GM12878 (cell line): ENCODE measurements around the gene HIVEP1. TPM values are rescaled to one million over a fixed set of nuclear protein-coding genes. Genes with fewer than 3 reads are reported as not detected.

Experiments
- ATAC-seq: fragments of 200-7000 bp; cut with Tn5 transposase; 3 replicates; pipeline ENCODE4 v1.9.1; 2020; ENCODE audit warnings: mild to moderate bottlenecking, moderate library complexity
- BruUV-seq: library from RNA; stranded (reverse); fragments of 400-500 nt; replicated peaks from 2 replicates; lab custom pipeline; 2021; lab: Mats Ljungman, UMichigan
- CTCF ChIA-PET: fragments of 300-600 bp; sonication (Branson Sonifier 250); formaldehyde crosslinking; extraction: SDS; loops from one replicate; lab custom pipeline; 2021; ENCODE audit warnings: inconsistent platforms; lab: Yijun Ruan, JAX
- POLR2A ChIA-PET: fragments of 350-600 bp; formaldehyde crosslinking; extraction: SDS; loops from one replicate; lab custom pipeline; 2021; ENCODE audit warnings: inconsistent platforms; lab: Charles Lee
- RAD21 ChIA-PET: fragments of 300-600 bp; sonication (Branson Sonifier 250); formaldehyde crosslinking; loops from one replicate; lab custom pipeline; 2023; ENCODE audit warnings: antibody characterized with exemption; ENCODE audit not compliant: unreplicated experiment; lab: Charles Lee
- SMC1A ChIA-PET: fragments of 300-600 bp; sonication (Branson Sonifier 250); formaldehyde crosslinking; loops from one replicate; lab custom pipeline; 2023; ENCODE audit not compliant: unreplicated experiment, uncharacterized antibody; lab: Charles Lee
- DNase-seq: peaks from one replicate; pipeline ENCODE4 v3.0.0-alpha.2; 2011; ENCODE audit warnings: low read depth, low spot score
- FAIRE-seq: peaks from 3 replicates; lab custom pipeline; 2011; peaks lifted over from hg19 to GRCh38; lab: Jason Lieb, UNC
- H2AFZ ChIP-seq: 2 replicates; pipeline ENCODE4 v1.6.0; 2011; ENCODE audit warnings: low read depth, low read length, control low read depth; ENCODE audit not compliant: control insufficient read depth
- H3K27ac ChIP-seq: 2 replicates; pipeline ENCODE4 v1.5.1; 2011; ENCODE audit warnings: control low read depth; ENCODE audit not compliant: control insufficient read depth, insufficient read depth
- H3K27me3 ChIP-seq, 2 experiments: replicated peaks in 1 of 2; 2 replicates each; pipeline versions ENCODE4 v1.6.0 to v1.6.1; 2011; ENCODE audit warnings: low read length in 1 of 2; ENCODE audit not compliant: control insufficient read depth in 2 of 2, insufficient read depth in 2 of 2
- H3K36me3 ChIP-seq, 2 experiments: 2 replicates each; pipeline ENCODE4 v1.5.1; 2011; ENCODE audit warnings: low read length in 1 of 2; ENCODE audit not compliant: control insufficient read depth in 2 of 2, insufficient read depth in 2 of 2
- H3K4me1 ChIP-seq: 2 replicates; pipeline ENCODE4 v1.6.1; 2011; ENCODE audit warnings: mild to moderate bottlenecking, low read length, moderate library complexity, mixed read lengths; ENCODE audit not compliant: control insufficient read depth, insufficient read depth
- H3K4me2 ChIP-seq: 2 replicates; pipeline ENCODE4 v1.6.0; 2011; ENCODE audit warnings: control low read depth; ENCODE audit not compliant: control insufficient read depth, insufficient read depth
- H3K4me3 ChIP-seq: fragments of 200-600 bp; sonication (generic); 2 replicates; pipeline ENCODE4 v1.5.1; 2016
- H3K79me2 ChIP-seq: 2 replicates; pipeline ENCODE4 v1.6.0; 2011; ENCODE audit warnings: low read length; ENCODE audit not compliant: control insufficient read depth, insufficient read depth
- H3K9ac ChIP-seq: 2 replicates; pipeline ENCODE4 v1.8.0; 2011; ENCODE audit warnings: low read length, control low read depth, mixed read lengths; ENCODE audit not compliant: control insufficient read depth, insufficient read depth
- H3K9me3 ChIP-seq: replicated peaks from 3 replicates; pipeline ENCODE4 v1.5.1; 2011; ENCODE audit warnings: mild to moderate bottlenecking, low read length; ENCODE audit not compliant: control insufficient read depth, insufficient read depth
- H4K20me1 ChIP-seq: 2 replicates; pipeline ENCODE4 v1.6.0; 2011; ENCODE audit not compliant: control insufficient read depth, insufficient read depth
- FOS ChIP-seq: IDR thresholded peaks from 3 replicates; pipeline ENCODE4 v1.6.1; 2011; ENCODE audit warnings: borderline replicate concordance; ENCODE audit not compliant: insufficient read length; ENCODE audit errors: extremely low read depth
- FOXK2 ChIP-seq: fragments of 450-650 bp; IDR thresholded peaks from 2 replicates; pipeline ENCODE4 v1.6.1; 2017; ENCODE audit warnings: mild to moderate bottlenecking, moderate library complexity
- HDAC6 ChIP-seq: fragments of 200-600 bp; sonication (generic); IDR thresholded peaks from one replicate; pipeline ENCODE4 v1.8.0; 2017; ENCODE audit warnings: antibody characterized with exemption; ENCODE audit not compliant: unreplicated experiment
- JUND ChIP-seq: IDR thresholded peaks from 2 replicates; pipeline ENCODE4 v1.6.1; 2012; ENCODE audit warnings: low read depth, mild to moderate bottlenecking, low read length, improper control_type of control experiment, moderate library complexity
- MTA2 ChIP-seq: fragments of 450-650 bp; IDR thresholded peaks from 2 replicates; pipeline ENCODE4 v1.6.1; 2016; ENCODE audit warnings: low read depth, mild to moderate bottlenecking, moderate library complexity
- NR2C2 ChIP-seq: IDR thresholded peaks from 2 replicates; pipeline ENCODE4 v1.6.1; 2011; ENCODE audit warnings: borderline replicate concordance, low read depth; ENCODE audit not compliant: control insufficient read depth, insufficient read length
- NRF1 ChIP-seq: conservative IDR thresholded peaks from 2 replicates; pipeline ENCODE4 v1.6.1; 2011; ENCODE audit warnings: mild to moderate bottlenecking, low read depth, low read length, improper control_type of control experiment
- POLR2A ChIP-seq: IDR thresholded peaks from 2 replicates; pipeline ENCODE4 v1.6.1; 2011; ENCODE audit warnings: low read depth, mild to moderate bottlenecking, low read length
- TARDBP ChIP-seq: IDR thresholded peaks from 2 replicates; pipeline ENCODE4 v1.6.1; 2016; ENCODE audit warnings: borderline replicate concordance
- in situ Hi-C: fragments of 300-500 bp; cut with MboI; formaldehyde crosslinking; loops from 9 replicates; pipeline ENCODE4 v1.14.3; 2018; ENCODE audit warnings: mixed read lengths
- intact Hi-C: fragments of 100-400 bp; cut with micrococcal nuclease; formaldehyde crosslinking; loops from one replicate; pipeline ENCODE4 v1.14.2; 2022; ENCODE audit not compliant: unreplicated experiment
- polyA plus RNA-seq, 11 experiments: library from polyadenylated mRNA; depleted of rRNA in 4 of 11; unstranded in 6 of 11; stranded (reverse) in 5 of 11; fragments of >200 nt; fragmentation: Nextera tagmentation in 4 of 11; fragmentation: Illumina TruSeq in 1 of 11; extraction: Ambion mirVana in 4 of 11; extraction: Trizol in 1 of 11; gene quantifications; 1 replicate in 1 of 11; 2 replicates in 10 of 11; pipeline versions ENCODE4 v1.2.1 to v1.2.3, GENCODE V29; 2011 to 2016; ENCODE audit warnings: inconsistent platforms in 2 of 11, missing spikeins in 2 of 11, low read depth in 1 of 11
- total RNA-seq, 4 experiments: library from RNA; depleted of rRNA in 3 of 4; stranded (reverse); fragments of >200 nt in 3 of 4; fragmentation: Illumina TruSeq in 1 of 4; extraction: Trizol in 1 of 4; gene quantifications; 2 replicates each; pipeline versions ENCODE4 v1.2.1 to v1.2.3, GENCODE V29; 2013 to 2021
- TF ChIP-seq, protein P1 (sequence below): IDR thresholded peaks from 2 replicates; pipeline ENCODE4 v1.6.1; 2011; ENCODE audit warnings: mild to moderate bottlenecking, low read depth, low read length, moderate library complexity; ENCODE audit not compliant: insufficient replicate concordance
- TF ChIP-seq, protein P2 (sequence below): IDR thresholded peaks from 2 replicates; pipeline ENCODE4 v1.6.1; 2012; ENCODE audit warnings: low read length, inconsistent platforms
- TF ChIP-seq, protein P3 (sequence below): IDR thresholded peaks from 2 replicates; pipeline ENCODE4 v1.6.1; 2012; ENCODE audit warnings: improper control_type of control experiment, low read depth, low read length; ENCODE audit not compliant: insufficient replicate concordance
- TF ChIP-seq, protein P4 (sequence below): fragments of 450-650 bp; IDR thresholded peaks from 2 replicates; pipeline ENCODE4 v1.6.1; 2018; ENCODE audit warnings: borderline replicate concordance, mild to moderate bottlenecking; ENCODE audit not compliant: partially characterized antibody

The HIVEP1 gene
- total and polyA plus RNA-seq, 10 of the 15 experiments (the other 5 are each of a cell fraction or from before 2014, with no cell fraction given): 4.3 to 37.5 (median 21.6) TPM

DNA sequence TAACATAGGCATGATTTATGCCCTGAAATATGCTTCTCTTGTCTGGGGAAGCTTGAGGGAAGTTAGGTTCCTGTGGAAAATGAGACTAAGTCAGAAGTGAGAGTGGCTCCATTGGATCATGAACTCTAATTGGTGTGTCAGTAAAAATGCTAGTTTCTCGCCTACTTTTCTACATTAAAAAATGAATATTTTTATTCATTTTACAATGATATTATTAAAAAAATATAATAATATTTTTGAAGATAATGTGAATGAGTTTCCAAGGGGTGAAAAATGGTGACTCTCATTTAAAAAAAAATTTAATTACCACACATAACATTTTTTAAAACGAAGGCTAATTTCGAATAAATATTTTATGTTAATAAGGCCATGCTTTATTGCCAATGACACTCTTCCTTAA, 84.2 kb downstream of the HIVEP1 start (continued):
- TF ChIP-seq, protein P1, sequence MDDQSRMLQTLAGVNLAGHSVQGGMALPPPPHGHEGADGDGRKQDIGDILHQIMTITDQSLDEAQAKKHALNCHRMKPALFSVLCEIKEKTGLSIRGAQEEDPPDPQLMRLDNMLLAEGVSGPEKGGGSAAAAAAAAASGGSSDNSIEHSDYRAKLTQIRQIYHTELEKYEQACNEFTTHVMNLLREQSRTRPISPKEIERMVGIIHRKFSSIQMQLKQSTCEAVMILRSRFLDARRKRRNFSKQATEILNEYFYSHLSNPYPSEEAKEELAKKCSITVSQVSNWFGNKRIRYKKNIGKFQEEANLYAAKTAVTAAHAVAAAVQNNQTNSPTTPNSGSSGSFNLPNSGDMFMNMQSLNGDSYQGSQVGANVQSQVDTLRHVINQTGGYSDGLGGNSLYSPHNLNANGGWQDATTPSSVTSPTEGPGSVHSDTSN: no peak
- TF ChIP-seq HDAC6 (no peak), POLR2A (no peak), FOXK2 (no peak)
- TF ChIP-seq, protein P2, sequence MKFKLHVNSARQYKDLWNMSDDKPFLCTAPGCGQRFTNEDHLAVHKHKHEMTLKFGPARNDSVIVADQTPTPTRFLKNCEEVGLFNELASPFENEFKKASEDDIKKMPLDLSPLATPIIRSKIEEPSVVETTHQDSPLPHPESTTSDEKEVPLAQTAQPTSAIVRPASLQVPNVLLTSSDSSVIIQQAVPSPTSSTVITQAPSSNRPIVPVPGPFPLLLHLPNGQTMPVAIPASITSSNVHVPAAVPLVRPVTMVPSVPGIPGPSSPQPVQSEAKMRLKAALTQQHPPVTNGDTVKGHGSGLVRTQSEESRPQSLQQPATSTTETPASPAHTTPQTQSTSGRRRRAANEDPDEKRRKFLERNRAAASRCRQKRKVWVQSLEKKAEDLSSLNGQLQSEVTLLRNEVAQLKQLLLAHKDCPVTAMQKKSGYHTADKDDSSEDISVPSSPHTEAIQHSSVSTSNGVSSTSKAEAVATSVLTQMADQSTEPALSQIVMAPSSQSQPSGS: no peak

DNA sequence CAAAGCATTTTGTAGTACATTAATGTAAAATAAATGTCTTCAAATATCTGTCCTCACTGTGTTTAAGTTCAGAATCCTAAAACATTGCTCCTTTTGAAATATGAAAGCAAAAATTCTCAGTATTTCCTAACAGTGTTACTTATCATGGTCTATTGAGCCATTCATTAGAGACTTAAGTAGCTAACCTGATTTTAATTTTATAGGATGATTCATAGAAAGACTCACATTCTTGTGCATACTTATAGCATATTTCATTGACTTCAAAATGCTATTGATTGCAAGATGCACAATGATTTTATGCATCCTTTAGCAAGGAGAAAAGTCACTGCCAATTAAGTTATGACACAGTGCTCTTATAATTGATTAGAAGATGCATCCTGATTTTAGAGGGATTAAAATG, 85.7 kb downstream of the HIVEP1 start:
- H3K4me2 ChIP-seq: no peak overlapping the region
- RAD21 ChIA-PET: interaction anchor here (0.6 to 1.3 kb wide), 3 partner anchors 18 to 31 kb away, joined by 3 to 4 read pairs (median 4); no protein-coding TSS in a partner anchor
- FAIRE-seq (no peak), ATAC-seq (no peak), DNase-seq (no peak)
- 0 out of 2 replicates have a peak, but pooled peaks cover 3% of the 10 kb centered on the region for H3K4me1 ChIP-seq
- no peaks in the 10 kb centered on the region for H3K27me3 ChIP-seq
- H4K20me1 ChIP-seq: no peaks in the 10 kb centered on the region
- peaks cover 20% of the 10 kb centered on the region for H3K79me2 ChIP-seq
- in situ Hi-C loops: no loop called here
- intact Hi-C loops: no loop called here
- POLR2A ChIA-PET: interaction anchor here (0.9 to 2.2 kb wide), 2 partner anchors 9 to 21 kb away, joined by 5 to 6 read pairs; no protein-coding TSS in a partner anchor
- BruUV-seq: no TSS peak
- no peak overlapping the region for H2AFZ ChIP-seq
- H3K27ac ChIP-seq: no peak overlapping the region
- H3K36me3 ChIP-seq: peaks cover 0 to under 1% of the 10 kb centered on the region in 2 experiments; a peak in 1 of 4 replicates
- SMC1A ChIA-PET: interaction anchor here (1.0 to 2.8 kb wide), 8 partner anchors 9 to 32 kb away, joined by 3 to 14 read pairs (median 4); no protein-coding TSS in a partner anchor
- CTCF ChIA-PET: interaction anchor here (0.7 to 1.7 kb wide), 3 partner anchors 9 to 22 kb away, joined by 3 to 5 read pairs (median 4); no protein-coding TSS in a partner anchor
- no peak overlapping the region for H3K4me3 ChIP-seq
- H3K9ac ChIP-seq: no peak overlapping the region
- peaks cover 2% of the 10 kb centered on the region; the same call in 2 of the 3 replicates for H3K9me3 ChIP-seq
- no peak for TF ChIP-seq TARDBP
- TF ChIP-seq MTA2: no peak
- TF ChIP-seq, protein P3, sequence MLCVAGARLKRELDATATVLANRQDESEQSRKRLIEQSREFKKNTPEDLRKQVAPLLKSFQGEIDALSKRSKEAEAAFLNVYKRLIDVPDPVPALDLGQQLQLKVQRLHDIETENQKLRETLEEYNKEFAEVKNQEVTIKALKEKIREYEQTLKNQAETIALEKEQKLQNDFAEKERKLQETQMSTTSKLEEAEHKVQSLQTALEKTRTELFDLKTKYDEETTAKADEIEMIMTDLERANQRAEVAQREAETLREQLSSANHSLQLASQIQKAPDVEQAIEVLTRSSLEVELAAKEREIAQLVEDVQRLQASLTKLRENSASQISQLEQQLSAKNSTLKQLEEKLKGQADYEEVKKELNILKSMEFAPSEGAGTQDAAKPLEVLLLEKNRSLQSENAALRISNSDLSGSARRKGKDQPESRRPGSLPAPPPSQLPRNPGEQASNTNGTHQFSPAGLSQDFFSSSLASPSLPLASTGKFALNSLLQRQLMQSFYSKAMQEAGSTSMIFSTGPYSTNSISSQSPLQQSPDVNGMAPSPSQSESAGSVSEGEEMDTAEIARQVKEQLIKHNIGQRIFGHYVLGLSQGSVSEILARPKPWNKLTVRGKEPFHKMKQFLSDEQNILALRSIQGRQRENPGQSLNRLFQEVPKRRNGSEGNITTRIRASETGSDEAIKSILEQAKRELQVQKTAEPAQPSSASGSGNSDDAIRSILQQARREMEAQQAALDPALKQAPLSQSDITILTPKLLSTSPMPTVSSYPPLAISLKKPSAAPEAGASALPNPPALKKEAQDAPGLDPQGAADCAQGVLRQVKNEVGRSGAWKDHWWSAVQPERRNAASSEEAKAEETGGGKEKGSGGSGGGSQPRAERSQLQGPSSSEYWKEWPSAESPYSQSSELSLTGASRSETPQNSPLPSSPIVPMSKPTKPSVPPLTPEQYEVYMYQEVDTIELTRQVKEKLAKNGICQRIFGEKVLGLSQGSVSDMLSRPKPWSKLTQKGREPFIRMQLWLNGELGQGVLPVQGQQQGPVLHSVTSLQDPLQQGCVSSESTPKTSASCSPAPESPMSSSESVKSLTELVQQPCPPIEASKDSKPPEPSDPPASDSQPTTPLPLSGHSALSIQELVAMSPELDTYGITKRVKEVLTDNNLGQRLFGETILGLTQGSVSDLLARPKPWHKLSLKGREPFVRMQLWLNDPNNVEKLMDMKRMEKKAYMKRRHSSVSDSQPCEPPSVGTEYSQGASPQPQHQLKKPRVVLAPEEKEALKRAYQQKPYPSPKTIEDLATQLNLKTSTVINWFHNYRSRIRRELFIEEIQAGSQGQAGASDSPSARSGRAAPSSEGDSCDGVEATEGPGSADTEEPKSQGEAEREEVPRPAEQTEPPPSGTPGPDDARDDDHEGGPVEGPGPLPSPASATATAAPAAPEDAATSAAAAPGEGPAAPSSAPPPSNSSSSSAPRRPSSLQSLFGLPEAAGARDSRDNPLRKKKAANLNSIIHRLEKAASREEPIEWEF: no peak
- TF ChIP-seq, protein P4, sequence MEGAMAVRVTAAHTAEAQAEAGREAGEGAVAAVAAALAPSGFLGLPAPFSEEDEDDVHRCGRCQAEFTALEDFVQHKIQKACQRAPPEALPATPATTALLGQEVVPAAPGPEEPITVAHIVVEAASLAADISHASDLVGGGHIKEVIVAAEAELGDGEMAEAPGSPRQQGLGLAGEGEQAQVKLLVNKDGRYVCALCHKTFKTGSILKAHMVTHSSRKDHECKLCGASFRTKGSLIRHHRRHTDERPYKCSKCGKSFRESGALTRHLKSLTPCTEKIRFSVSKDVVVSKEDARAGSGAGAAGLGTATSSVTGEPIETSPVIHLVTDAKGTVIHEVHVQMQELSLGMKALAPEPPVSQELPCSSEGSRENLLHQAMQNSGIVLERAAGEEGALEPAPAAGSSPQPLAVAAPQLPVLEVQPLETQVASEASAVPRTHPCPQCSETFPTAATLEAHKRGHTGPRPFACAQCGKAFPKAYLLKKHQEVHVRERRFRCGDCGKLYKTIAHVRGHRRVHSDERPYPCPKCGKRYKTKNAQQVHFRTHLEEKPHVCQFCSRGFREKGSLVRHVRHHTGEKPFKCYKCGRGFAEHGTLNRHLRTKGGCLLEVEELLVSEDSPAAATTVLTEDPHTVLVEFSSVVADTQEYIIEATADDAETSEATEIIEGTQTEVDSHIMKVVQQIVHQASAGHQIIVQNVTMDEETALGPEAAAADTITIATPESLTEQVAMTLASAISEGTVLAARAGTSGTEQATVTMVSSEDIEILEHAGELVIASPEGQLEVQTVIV: no peak
- TF ChIP-seq NR2C2: no peak
- TF ChIP-seq NRF1: no peak
- no peak for TF ChIP-seq FOS
- TF ChIP-seq JUND: no peak
